ENCODE data around the gene PHC3. TPM values are rescaled to one million over a fixed set of nuclear protein-coding genes. Genes with fewer than 3 reads are reported as not detected.

PHC3 gene
- total RNA-seq, 1 experiment from 2014 or later: 22.2 TPM

GRCh38 chr3:170163956-170164645 is 17.4 kb downstream of the PHC3 start:
- Histone ChIP-seq H3K4me3 (no peak overlapping the region), H3K9me3 (replicated peaks) (no peaks in the 10 kb centered on the region), H3K36me3 (peaks cover 55% of the 10 kb centered on the region), H3K4me1 (replicated peaks) (no peaks in the 10 kb centered on the region), H3K27me3 (replicated peaks) (no peaks in the 10 kb centered on the region), H3K27ac (no peak overlapping the region)
- no peak for DNase-seq (ENCODE audit: low read depth in 1 of 2, low spot score in 2 of 2)

GRCh38 chr3:170162630-170163029 is 18.9 kb downstream of the PHC3 start:
- DNase-seq (ENCODE audit: low read depth in 1 of 2, low spot score in 2 of 2): no peak
- H3K4me1 ChIP-seq (replicated peaks): no peaks in the 10 kb centered on the region
- H3K9me3 ChIP-seq (replicated peaks): no peaks in the 10 kb centered on the region
- no peaks in the 10 kb centered on the region for H3K27me3 ChIP-seq (replicated peaks)
- peaks cover 42% of the 10 kb centered on the region for H3K36me3 ChIP-seq
- H3K27ac ChIP-seq: no peak overlapping the region
- no peak overlapping the region for H3K4me3 ChIP-seq

DNA sequence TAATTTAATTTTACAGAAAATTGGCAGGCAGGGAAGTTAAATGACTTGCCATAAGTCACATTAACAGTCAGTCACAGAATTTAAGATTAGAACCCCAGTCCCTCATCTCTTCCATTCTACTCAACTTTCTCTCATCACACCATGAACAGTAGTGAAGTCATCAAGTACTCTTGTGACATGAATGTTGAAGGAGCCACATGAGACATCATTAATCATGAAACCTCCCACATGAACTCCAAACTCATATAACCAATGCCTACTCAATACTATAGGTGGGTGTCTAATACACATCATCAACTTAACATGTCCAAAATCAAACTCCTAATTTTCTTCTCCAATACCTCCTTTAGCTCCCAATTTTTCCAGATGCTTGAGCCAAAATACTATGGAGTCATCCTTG is 19.5 kb downstream of the PHC3 start:
- Histone ChIP-seq H3K36me3 (peaks cover 41% of the 10 kb centered on the region), H3K4me3 (no peak overlapping the region), H3K4me1 (replicated peaks) (no peaks in the 10 kb centered on the region), H3K9me3 (replicated peaks) (no peaks in the 10 kb centered on the region), H3K27me3 (replicated peaks) (no peaks in the 10 kb centered on the region), H3K27ac (no peak overlapping the region)
- DNase-seq (ENCODE audit: low read depth in 1 of 2, low spot score in 2 of 2): no peak

DNA sequence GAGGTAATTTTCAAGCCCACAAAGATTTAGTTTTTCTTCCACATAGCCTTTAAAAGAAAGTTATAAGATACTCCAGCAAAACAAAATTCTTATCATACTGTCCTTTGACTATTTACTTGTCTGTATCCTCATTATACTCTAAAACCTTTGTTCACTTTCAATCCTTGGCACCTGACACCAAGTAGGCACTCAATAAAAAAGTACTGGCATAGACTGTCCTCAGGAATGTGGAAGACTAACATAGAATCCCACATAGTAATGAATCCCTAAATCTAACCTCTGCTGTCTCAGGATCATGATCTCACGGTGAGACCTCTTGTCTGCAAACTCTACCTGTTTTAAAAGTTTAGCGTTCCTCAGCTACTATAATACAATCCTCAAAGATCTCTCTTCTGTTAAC is 21.6 kb downstream of the PHC3 start:
- no peak for DNase-seq (ENCODE audit: low read depth in 1 of 2, low spot score in 2 of 2)
- Histone ChIP-seq H3K4me1 (replicated peaks) (no peaks in the 10 kb centered on the region), H3K27me3 (replicated peaks) (no peaks in the 10 kb centered on the region), H3K4me3 (no peak overlapping the region), H3K9me3 (replicated peaks) (no peaks in the 10 kb centered on the region), H3K27ac (no peak overlapping the region), H3K36me3 (peaks cover 45% of the 10 kb centered on the region)

DNA sequence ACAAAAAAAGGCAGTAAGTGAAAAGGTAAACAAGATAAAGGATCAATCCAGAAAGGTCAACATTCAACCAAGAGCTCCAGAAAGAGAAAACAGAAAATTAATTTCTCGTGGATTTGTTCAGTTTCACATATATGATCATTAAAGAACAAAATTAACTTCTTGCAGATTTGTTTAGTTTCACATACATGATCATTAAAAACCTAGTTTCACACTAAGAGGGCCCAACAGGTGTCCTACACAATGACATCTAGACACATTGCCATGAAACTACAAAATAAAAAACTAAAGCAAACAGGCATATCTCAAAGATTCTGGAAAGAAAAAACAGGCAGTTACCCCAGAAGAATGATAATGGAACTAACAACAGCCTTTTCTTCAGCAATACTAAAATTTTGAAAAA is 22.1 kb downstream of the PHC3 start:
- no peak overlapping the region for H3K4me3 ChIP-seq
- peaks cover 44% of the 10 kb centered on the region for H3K36me3 ChIP-seq
- no peak overlapping the region for H3K27ac ChIP-seq
- H3K9me3 ChIP-seq (replicated peaks): no peaks in the 10 kb centered on the region
- no peaks in the 10 kb centered on the region for H3K27me3 ChIP-seq (replicated peaks)
- no peaks in the 10 kb centered on the region for H3K4me1 ChIP-seq (replicated peaks)
- DNase-seq (ENCODE audit: low read depth in 1 of 2, low spot score in 2 of 2): no peak

DNA sequence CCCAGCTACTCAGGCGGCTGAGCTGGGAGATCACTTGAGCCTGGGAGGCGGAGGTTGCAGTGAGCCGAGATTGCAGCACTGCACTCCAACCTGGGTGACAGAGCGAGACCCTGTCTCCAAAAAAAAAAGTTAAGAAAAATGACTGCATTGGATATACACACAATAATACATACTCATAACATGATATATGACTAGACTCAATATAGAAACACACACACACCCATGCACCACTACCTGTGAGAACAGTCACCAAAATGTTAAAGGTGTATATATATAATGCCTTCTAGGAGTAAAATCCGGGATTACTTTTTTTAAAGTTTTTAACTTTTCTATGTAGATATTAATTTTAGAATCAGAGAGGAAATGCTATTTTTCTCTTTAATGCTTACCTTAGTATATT is 25.9 kb downstream of the PHC3 start:
- H3K27ac ChIP-seq: no peak overlapping the region
- no peak for DNase-seq (ENCODE audit: low read depth in 1 of 2, low spot score in 2 of 2)
- H3K36me3 ChIP-seq: peaks cover 32% of the 10 kb centered on the region
- H3K9me3 ChIP-seq (replicated peaks): no peaks in the 10 kb centered on the region
- no peaks in the 10 kb centered on the region for H3K4me1 ChIP-seq (replicated peaks)
- H3K4me3 ChIP-seq: no peak overlapping the region
- H3K27me3 ChIP-seq (replicated peaks): no peaks in the 10 kb centered on the region

DNA sequence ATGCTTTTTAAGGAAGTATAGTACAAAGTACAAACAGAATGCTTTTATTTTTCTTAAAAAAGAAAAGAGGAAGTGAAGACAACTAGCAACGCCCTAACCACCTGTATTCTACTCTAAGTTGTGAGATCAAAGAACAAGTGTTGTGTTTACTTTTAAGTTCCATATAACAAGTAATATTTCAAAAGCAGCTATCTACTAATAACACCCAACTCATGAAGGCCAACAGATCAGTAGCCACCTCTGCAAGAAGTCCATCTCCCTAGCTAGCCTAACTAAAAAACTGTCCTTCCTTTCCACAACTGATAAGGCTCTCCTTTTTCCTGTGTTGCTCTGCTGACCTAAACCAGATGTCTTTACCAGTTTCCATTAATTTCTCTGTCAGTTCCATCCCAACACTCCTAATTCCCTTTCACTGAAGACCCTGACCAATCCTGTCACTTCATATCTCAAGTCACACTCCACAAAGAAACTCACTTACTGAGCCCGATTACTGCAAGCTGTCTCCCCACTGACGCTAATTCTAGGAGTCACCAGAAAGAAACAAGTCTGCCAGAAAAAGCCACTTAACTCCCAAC is 26.9 kb downstream of the PHC3 start:
- Histone ChIP-seq H3K9me3 (replicated peaks) (no peaks in the 10 kb centered on the region), H3K4me3 (no peak overlapping the region), H3K4me1 (replicated peaks) (no peaks in the 10 kb centered on the region), H3K36me3 (peaks cover 38% of the 10 kb centered on the region), H3K27me3 (replicated peaks) (no peaks in the 10 kb centered on the region), H3K27ac (no peak overlapping the region)
- no peak for DNase-seq (ENCODE audit: low read depth in 1 of 2, low spot score in 2 of 2)

- Histone ChIP-seq H3K27ac (no peak overlapping the region), H3K36me3 (peaks cover 41% of the 10 kb centered on the region), H3K4me1 (replicated peaks) (no peaks in the 10 kb centered on the region), H3K4me3 (no peak overlapping the region), H3K9me3 (replicated peaks) (no peaks in the 10 kb centered on the region), H3K27me3 (replicated peaks) (no peaks in the 10 kb centered on the region)
- no peak for DNase-seq (ENCODE audit: low read depth in 1 of 2, low spot score in 2 of 2)
These were observed 27.4 kb downstream of the PHC3 start for GRCh38 chr3:170154084-170154483.

GRCh38 chr3:170151536-170151935 is 30.0 kb downstream of the PHC3 start:
- H3K4me3 ChIP-seq: no peak overlapping the region
- peaks cover 46% of the 10 kb centered on the region for H3K36me3 ChIP-seq
- no peak overlapping the region for H3K27ac ChIP-seq
- H3K27me3 ChIP-seq (replicated peaks): no peaks in the 10 kb centered on the region
- H3K4me1 ChIP-seq (replicated peaks): no peaks in the 10 kb centered on the region
- no peaks in the 10 kb centered on the region for H3K9me3 ChIP-seq (replicated peaks)
- DNase-seq (ENCODE audit: low read depth in 1 of 2, low spot score in 2 of 2): no peak

- H3K9me3 ChIP-seq (replicated peaks): no peaks in the 10 kb centered on the region
- no peak overlapping the region for H3K27ac ChIP-seq
- no peak overlapping the region for H3K4me3 ChIP-seq
- no peaks in the 10 kb centered on the region for H3K27me3 ChIP-seq (replicated peaks)
- DNase-seq (ENCODE audit: low read depth in 1 of 2, low spot score in 2 of 2): no peak
- no peaks in the 10 kb centered on the region for H3K4me1 ChIP-seq (replicated peaks)
- peaks cover 45% of the 10 kb centered on the region for H3K36me3 ChIP-seq
These were observed 32.5 kb downstream of the PHC3 start for GRCh38 chr3:170149016-170149415.

GRCh38 chr3:170145278-170145677 is 36.3 kb downstream of the PHC3 start:
- H3K9me3 ChIP-seq (replicated peaks): no peaks in the 10 kb centered on the region
- no peaks in the 10 kb centered on the region for H3K4me1 ChIP-seq (replicated peaks)
- H3K4me3 ChIP-seq: no peak overlapping the region
- no peak for DNase-seq (ENCODE audit: low read depth in 1 of 2, low spot score in 2 of 2)
- H3K27ac ChIP-seq: no peak overlapping the region
- no peaks in the 10 kb centered on the region for H3K27me3 ChIP-seq (replicated peaks)
- H3K36me3 ChIP-seq: peaks cover 41% of the 10 kb centered on the region

DNA sequence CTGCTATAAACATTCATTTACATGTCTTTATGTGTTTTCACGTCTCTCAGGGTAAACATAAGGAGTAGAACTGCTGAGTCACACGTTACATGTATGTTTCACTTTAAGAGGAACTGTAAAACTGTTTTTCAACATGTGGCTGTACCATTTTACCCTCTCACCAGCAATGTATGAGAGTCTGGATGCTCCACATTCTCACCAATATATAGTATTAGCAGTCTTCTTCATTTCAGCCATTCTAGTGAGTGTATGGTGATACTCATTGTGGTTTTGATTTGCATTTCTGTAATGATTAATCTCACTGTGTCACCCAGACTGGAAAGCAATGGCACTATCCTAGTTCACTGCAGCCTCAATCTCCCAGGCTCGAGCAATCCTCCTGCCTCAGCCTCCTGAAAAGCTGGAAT is 37.1 kb downstream of the PHC3 start:
- no peak for DNase-seq (ENCODE audit: low read depth in 1 of 2, low spot score in 2 of 2)
- Histone ChIP-seq H3K9me3 (replicated peaks) (no peaks in the 10 kb centered on the region), H3K4me3 (no peak overlapping the region), H3K4me1 (replicated peaks) (no peaks in the 10 kb centered on the region), H3K27me3 (replicated peaks) (no peaks in the 10 kb centered on the region), H3K27ac (no peak overlapping the region), H3K36me3 (peaks cover 33% of the 10 kb centered on the region)

- Histone ChIP-seq H3K4me3 (no peak overlapping the region), H3K27me3 (replicated peaks) (no peaks in the 10 kb centered on the region), H3K27ac (no peak overlapping the region), H3K9me3 (replicated peaks) (no peaks in the 10 kb centered on the region), H3K36me3 (peaks cover 25% of the 10 kb centered on the region), H3K4me1 (replicated peaks) (no peaks in the 10 kb centered on the region)
- DNase-seq (ENCODE audit: low read depth in 1 of 2, low spot score in 2 of 2): no peak
These were observed 39.2 kb downstream of the PHC3 start for GRCh38 chr3:170142373-170142772.

- no peak overlapping the region for H3K4me3 ChIP-seq
- peaks cover 45% of the 10 kb centered on the region for H3K36me3 ChIP-seq
- H3K27me3 ChIP-seq (replicated peaks): no peaks in the 10 kb centered on the region
- no peak overlapping the region for H3K27ac ChIP-seq
- no peak for DNase-seq (ENCODE audit: low read depth in 1 of 2, low spot score in 2 of 2)
- no peaks in the 10 kb centered on the region for H3K4me1 ChIP-seq (replicated peaks)
- H3K9me3 ChIP-seq (replicated peaks): no peaks in the 10 kb centered on the region
These were observed 43.5 kb downstream of the PHC3 start for GRCh38 chr3:170137986-170138385.

DNA sequence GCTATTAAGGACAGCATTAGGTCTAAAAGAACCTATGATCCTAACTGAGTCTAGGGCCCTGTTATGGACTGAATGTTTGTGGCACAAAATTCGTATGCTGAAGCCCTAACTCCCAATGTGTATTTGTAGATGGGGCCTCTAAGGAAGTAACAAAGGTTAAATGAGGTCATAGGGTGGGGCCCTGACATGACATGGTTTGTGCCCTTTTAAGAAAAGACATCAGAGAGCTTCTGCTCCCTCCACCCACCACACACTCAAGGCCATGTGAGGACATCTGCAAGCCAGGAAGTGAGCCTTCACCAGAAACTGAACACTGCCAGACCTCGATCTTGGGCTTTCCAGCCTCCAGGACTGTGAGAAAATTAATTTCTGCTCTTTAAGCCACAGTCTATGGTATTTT is 49.2 kb downstream of the PHC3 start:
- Histone ChIP-seq H3K9me3 (replicated peaks) (no peaks in the 10 kb centered on the region), H3K4me3 (no peak overlapping the region), H3K36me3 (peaks cover 78% of the 10 kb centered on the region), H3K27ac (no peak overlapping the region), H3K27me3 (replicated peaks) (no peaks in the 10 kb centered on the region), H3K4me1 (replicated peaks) (no peaks in the 10 kb centered on the region)
- DNase-seq (ENCODE audit: low read depth in 1 of 2, low spot score in 2 of 2): no peak

Measured in SJSA1 (cell line).